ENCODE data around the gene ZC3H11A.
"Not testable (repeated sequence)": the region's sequence is repeated elsewhere in the genome, so short reads cannot be mapped to it uniquely, and the experiment has no call there.

ZC3H11A gene

GRCh38 chr1:203795441-203796235 is at the start of gene ZC3H11A, which contains the start of gene ZBED6:
ZC3H11A (plus strand) TSS chr1:203795623; CDS start chr1:203817071, 21,448 bp downstream.
ZBED6 (plus strand) TSS chr1:203795623; CDS start chr1:203797523, 1,900 bp downstream.
- peak; percentile 98 for DNase-seq

GRCh38 chr1:203746281-203746680 is 49.1 kb upstream of the ZC3H11A start:
- no peak for DNase-seq

- no peak for DNase-seq
Measured at GRCh38 chr1:203751051-203751450, 44.4 kb upstream of the ZC3H11A start.

GRCh38 chr1:203751618-203752361 is 43.6 kb upstream of the ZC3H11A start:
- DNase-seq, result not testable (repeated sequence)

GRCh38 chr1:203754455-203754864 is 41.0 kb upstream of the ZC3H11A start:
- DNase-seq, result no peak

- no peak for DNase-seq
Measured at GRCh38 chr1:203756036-203756435, 39.4 kb upstream of the ZC3H11A start.

- DNase-seq, result not testable (repeated sequence)
Measured at GRCh38 chr1:203758749-203759148, 36.7 kb upstream of the ZC3H11A start.

GRCh38 chr1:203760506-203760905 is 34.9 kb upstream of the ZC3H11A start:
- DNase-seq, result no peak

- not testable (repeated sequence) for DNase-seq
Measured at GRCh38 chr1:203761958-203762357, 33.5 kb upstream of the ZC3H11A start.

- DNase-seq, result no peak
Measured at GRCh38 chr1:203763505-203763904, 31.9 kb upstream of the ZC3H11A start.

GRCh38 chr1:203764105-203765028 is 31.1 kb upstream of the ZC3H11A start:
- no peak for DNase-seq

GRCh38 chr1:203765029-203765837 is 30.2 kb upstream of the ZC3H11A start, which contains the start of gene LAX1:
LAX1 (plus strand) TSS chr1:203765183; CDS start chr1:203765566, 383 bp downstream.
- no peak for DNase-seq

GRCh38 chr1:203768256-203768655 is 27.2 kb upstream of the ZC3H11A start:
- no peak for DNase-seq

GRCh38 chr1:203769505-203770343 is 25.7 kb upstream of the ZC3H11A start:
- peak; percentile 95 for DNase-seq

GRCh38 chr1:203771901-203772301 is 23.5 kb upstream of the ZC3H11A start:
- no peak for DNase-seq

- no peak for DNase-seq
Measured at GRCh38 chr1:203772836-203773235, 22.6 kb upstream of the ZC3H11A start.

GRCh38 chr1:203776636-203777035 is 18.8 kb upstream of the ZC3H11A start:
- DNase-seq, result no peak

GRCh38 chr1:203777596-203777995 is 17.8 kb upstream of the ZC3H11A start:
- DNase-seq, result no peak

GRCh38 chr1:203778146-203778545 is 17.3 kb upstream of the ZC3H11A start:
- no peak for DNase-seq

GRCh38 chr1:203778789-203779188 is 16.6 kb upstream of the ZC3H11A start:
- DNase-seq, result no peak

GRCh38 chr1:203781962-203782361 is 13.5 kb upstream of the ZC3H11A start:
- DNase-seq, result no peak

Measured in NCI-H446 treated with DMSO at 0.1 percent for 48 hours (cell line).